Activated naive CD4-positive, alpha-beta T cell treated with anti-CD3 and anti-CD28 coated beads, Interleukin-2, amount 10 ng/mL, durations not matched to agents 7 days and 5 days (primary cell): ENCODE measurements around the gene MPL.
A peak's percentile ranks its signal among the peaks of the same experiment; 100 is the strongest.

Experiments used
- CTCF ChIA-PET: fragments of 350-600 bp; sonication (Branson Sonifier 250); formaldehyde crosslinking; loops from one replicate; lab custom pipeline; 2021; ENCODE audit warnings: antibody characterized with exemption; lab: Charles Lee
- DNase-seq: peaks from one replicate; pipeline ENCODE4 v3.0.0-alpha.2; 2020
- H3K27ac Mint-ChIP-seq: one replicate; pipeline ENCODE4 v1.8.0; 2021; ENCODE audit warnings: mild to moderate bottlenecking, moderate library complexity, mixed read lengths
- H3K27me3 Mint-ChIP-seq: one replicate; pipeline ENCODE4 v1.8.0; 2021; ENCODE audit warnings: mild to moderate bottlenecking, mixed read lengths
- H3K36me3 Mint-ChIP-seq: one replicate; pipeline ENCODE4 v1.8.0; 2021; ENCODE audit warnings: mixed read lengths
- H3K4me1 Mint-ChIP-seq: one replicate; pipeline ENCODE4 v1.8.0; 2021; ENCODE audit warnings: mixed read lengths
- H3K4me3 Mint-ChIP-seq: one replicate; pipeline ENCODE4 v1.8.0; 2021; ENCODE audit warnings: mild to moderate bottlenecking, moderate library complexity, mixed read lengths
- H3K9me3 Mint-ChIP-seq: one replicate; pipeline ENCODE4 v1.8.0; 2021; ENCODE audit warnings: mixed read lengths

The MPL gene

DNA sequence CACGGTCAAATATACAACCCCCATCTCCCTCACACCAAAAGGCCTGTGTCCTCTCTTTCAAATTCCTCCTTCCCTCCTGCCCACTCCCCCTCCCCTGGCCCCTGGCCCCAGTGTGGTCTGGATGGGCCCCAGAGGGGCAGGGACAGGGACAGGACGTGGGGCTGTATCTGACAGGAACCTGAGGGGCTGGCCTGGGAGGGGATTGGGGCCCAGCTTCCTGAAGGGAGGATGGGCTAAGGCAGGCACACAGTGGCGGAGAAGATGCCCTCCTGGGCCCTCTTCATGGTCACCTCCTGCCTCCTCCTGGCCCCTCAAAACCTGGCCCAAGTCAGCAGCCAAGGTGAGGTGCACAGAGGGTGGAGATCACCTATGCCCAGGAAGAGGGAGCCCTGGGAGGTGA, at the start of gene MPL:
MPL (plus strand) TSS at position 231 of the 400 bp plus-strand sequence; CDS start at position 262, 31 bp downstream.
- CTCF ChIA-PET: no interaction called here

DNA sequence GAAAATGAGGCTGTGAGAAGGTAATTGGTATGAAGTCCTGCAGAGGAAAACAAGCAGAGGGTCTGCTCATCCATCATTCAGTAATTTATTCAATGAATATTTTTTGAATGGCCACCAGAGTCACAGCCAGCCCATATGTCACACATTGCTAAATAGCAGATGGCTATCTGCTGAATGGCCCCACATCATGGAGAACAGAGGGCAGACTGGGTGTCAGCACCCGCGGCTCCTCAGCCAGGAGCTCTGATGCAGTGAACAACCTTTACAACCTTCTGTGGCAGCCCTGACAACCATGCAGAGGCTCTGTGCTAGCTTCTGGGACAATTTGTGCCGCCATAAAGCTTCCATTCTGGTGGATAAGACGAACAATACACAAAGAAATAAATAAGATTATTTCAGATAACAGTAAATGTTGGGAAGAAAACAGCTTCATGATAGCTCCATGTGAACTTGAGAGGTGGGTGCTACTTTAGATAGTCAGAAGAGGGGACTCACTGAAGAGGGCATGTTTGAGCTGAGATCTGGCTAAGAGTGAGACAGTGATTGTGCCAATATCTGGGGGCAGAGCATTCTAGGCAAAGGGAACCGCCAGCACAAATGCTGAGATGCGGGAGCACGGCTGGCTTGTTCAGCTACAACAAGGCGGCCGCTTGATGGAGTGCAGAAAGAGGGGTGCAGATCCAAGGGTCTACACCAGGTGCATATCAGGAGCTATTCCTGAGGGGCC, 49.4 kb upstream of the MPL start:
- Mint-ChIP-seq H3K4me3 (no peak overlapping the region), H3K36me3 (no peaks in the 10 kb centered on the region), H3K27ac (no peak overlapping the region), H3K4me1 (peaks cover under 1% of the 10 kb centered on the region), H3K9me3 (no peaks in the 10 kb centered on the region), H3K27me3 (peaks cover 27% of the 10 kb centered on the region)
- CTCF ChIA-PET: interaction anchor here (1.0 kb wide), 1 partner anchor 61 kb away, joined by 3 read pairs; no protein-coding TSS in a partner anchor
- DNase-seq: no peak

More for the DNA sequence above, at the start of gene MPL:
- peaks cover 19% of the 10 kb centered on the region for H3K27me3 Mint-ChIP-seq
- no peaks in the 10 kb centered on the region for H3K36me3 Mint-ChIP-seq
- DNase-seq: no peak
- H3K9me3 Mint-ChIP-seq: no peaks in the 10 kb centered on the region
- no peak within 1 kb of the TSS for H3K4me3 Mint-ChIP-seq
- H3K27ac Mint-ChIP-seq: no peak within 1 kb of the TSS
- H3K4me1 Mint-ChIP-seq: no peaks in the 10 kb centered on the region

DNA sequence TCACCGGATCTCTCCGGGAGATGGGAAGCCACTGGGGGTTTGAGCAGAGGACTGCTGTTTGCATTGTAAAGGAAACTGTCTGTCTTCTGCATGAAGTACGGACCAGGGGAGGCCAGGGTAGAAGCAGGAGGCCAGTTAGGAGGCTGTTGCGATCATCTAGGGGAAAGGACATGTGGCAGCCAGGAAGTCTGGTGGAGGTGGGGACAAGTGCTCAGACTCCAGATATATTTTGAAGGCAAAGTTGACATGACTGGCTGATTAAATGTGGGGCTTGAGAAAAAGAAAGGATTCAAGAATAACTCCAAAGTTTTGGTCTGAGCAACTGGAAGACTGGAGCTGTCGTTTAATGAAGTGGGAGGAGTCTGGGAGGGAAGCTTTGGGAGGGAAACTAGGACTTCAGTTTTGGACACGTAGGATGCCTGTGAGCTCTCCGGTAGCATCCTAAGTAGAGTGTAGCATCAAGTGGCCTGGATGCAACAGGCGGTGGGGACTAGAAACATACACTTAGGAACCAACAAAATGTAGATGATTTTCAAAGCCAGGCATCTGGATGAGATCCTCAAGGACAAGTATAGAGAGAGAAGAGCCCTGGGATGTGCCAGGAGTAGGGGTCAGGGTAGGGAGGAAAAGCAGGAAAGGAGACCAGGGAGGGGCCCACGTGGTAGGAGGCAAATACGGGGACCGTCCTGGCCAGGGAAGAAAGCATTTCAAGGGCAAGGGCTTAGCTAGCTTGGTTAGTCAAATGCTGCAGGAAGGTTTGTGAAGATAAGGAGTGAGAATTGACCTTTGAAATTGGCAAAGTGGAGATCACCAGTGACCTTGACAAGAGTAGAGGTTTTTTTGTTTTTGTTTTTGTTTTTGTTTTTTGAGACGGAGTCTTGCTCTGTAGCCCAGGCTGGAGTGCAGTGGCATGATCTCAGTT, 48.6 kb upstream of the MPL start:
- Mint-ChIP-seq H3K27ac (no peak overlapping the region), H3K4me3 (no peak overlapping the region), H3K9me3 (no peaks in the 10 kb centered on the region), H3K4me1 (peaks cover 5% of the 10 kb centered on the region), H3K27me3 (peaks cover 23% of the 10 kb centered on the region), H3K36me3 (no peaks in the 10 kb centered on the region)
- CTCF ChIA-PET: interaction anchor here (1.0 kb wide), 1 partner anchor 62 kb away, joined by 3 read pairs; no protein-coding TSS in a partner anchor
- no peak for DNase-seq

DNA sequence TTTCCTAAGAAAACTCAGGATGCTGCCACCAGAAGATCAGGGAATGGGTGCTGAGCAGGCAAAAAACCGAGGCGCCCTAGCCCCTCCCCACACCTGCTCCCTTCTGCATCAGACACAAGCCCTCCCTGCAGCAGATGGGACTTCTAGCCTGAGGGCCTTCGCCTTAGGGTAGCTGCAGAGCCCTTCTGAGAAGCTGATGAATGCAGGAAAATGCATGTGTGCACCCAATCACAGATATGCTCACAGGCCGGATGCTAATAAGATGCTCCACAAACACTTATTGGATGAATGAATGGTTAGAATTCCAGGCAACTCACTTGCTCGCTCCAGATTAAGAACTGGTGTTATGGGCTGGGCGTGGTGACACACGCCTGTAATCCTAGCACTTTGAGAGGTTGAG, 45.4 kb upstream of the MPL start:
- Mint-ChIP-seq H3K4me1 (peaks cover 32% of the 10 kb centered on the region), H3K27me3 (peaks cover 2% of the 10 kb centered on the region), H3K36me3 (no peaks in the 10 kb centered on the region), H3K27ac (no peak overlapping the region), H3K9me3 (no peaks in the 10 kb centered on the region), H3K4me3 (no peak overlapping the region)
- no peak for DNase-seq
- CTCF ChIA-PET: interaction anchor here (0.9 kb wide), 1 partner anchor 11 kb away, joined by 3 read pairs; no protein-coding TSS in a partner anchor

DNA sequence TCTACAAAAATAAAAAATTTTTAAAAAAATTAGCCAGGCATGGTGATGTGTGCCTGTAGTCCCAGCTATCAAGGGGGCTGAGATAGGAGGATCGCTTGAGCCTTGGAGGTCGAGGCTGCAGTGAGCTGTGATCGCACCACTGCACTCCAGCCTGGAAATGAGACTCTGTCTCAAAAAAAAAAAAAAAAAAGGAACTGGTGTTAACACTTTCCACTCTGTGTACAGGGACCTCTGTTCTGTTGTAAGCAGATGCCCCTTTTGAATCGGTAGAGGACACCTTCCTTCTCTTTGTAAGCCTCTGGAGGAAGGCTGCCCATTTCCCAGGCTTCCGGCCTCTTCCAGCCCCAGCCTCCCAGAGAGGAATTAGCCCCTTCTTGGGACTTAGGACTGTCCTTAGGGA, 44.9 kb upstream of the MPL start:
- peaks cover 32% of the 10 kb centered on the region for H3K4me1 Mint-ChIP-seq
- no peak for DNase-seq
- no peak overlapping the region for H3K27ac Mint-ChIP-seq
- CTCF ChIA-PET: interaction anchor here (0.9 kb wide), 1 partner anchor 11 kb away, joined by 3 read pairs; no protein-coding TSS in a partner anchor
- H3K27me3 Mint-ChIP-seq: no peaks in the 10 kb centered on the region
- H3K9me3 Mint-ChIP-seq: no peaks in the 10 kb centered on the region
- no peaks in the 10 kb centered on the region for H3K36me3 Mint-ChIP-seq
- H3K4me3 Mint-ChIP-seq: no peak overlapping the region

DNA sequence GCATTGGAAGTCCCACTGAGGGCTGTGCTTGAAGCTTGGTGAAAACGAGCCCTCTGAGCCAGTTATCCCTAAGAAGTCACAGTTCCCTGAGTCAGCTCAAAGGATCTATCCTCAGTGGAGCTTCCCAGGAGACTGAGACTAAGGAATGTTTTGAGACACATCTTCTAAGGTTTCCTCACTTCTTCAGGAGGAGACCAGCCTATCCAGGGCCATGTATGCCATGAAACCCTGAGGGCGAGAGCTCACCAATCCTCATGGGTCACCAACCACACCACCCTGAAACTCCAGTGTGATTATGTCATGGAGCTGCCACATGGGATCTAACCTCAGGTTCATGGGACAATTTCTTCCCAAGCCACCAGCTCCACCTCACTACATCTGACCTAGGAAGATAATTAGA, 44.4 kb upstream of the MPL start:
- Mint-ChIP-seq H3K4me3 (no peak overlapping the region), H3K4me1 (peaks cover 32% of the 10 kb centered on the region), H3K36me3 (no peaks in the 10 kb centered on the region), H3K27ac (no peak overlapping the region), H3K27me3 (no peaks in the 10 kb centered on the region), H3K9me3 (no peaks in the 10 kb centered on the region)
- CTCF ChIA-PET: interaction anchor here (0.9 kb wide), 1 partner anchor 12 kb away, joined by 3 read pairs; no protein-coding TSS in a partner anchor
- DNase-seq: no peak

DNA sequence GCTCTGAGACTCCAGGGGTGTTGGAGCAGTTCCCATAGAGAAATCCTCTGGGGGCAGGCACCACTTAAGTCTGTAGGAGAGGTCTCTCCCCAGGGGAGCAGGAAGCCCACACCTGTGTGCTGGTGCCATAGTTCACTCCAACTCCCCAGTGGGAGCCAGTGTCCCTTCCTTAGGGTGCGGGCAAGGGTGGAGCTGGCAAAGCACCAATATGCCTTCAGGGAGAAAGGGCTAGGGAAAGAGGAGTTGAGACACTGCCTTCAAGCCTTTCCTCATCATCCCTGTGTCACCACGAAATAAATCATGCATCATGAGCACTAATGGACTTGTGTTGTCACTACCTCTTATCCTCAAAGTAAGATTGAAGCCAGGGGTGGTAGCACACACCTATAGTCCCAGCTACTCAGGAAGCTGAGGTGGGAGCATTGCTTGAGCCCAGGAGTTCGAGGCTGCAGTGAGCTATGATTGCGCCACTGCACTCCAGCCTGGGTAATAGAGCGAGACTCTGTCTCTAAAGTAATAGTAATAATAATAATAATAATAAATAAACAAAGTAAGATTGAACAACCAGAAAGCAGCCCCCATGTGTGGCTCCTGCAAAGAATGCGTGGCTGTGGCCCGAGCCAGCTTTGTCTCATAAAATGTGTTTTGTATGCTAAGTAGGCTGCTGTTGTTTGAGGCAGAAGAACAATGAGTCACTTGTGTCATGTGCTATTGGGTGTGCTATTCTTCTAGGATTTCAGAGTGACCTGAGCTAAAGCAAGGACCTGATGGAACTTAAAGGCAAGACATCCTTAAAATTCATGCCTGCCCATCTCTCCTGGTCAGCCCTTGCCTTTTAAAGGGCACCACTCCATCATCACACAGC, 43.5 kb upstream of the MPL start:
- Mint-ChIP-seq H3K4me1 (peaks cover 32% of the 10 kb centered on the region), H3K4me3 (no peak overlapping the region), H3K9me3 (no peaks in the 10 kb centered on the region), H3K27me3 (no peaks in the 10 kb centered on the region), H3K27ac (peak overlapping the region; percentile 85), H3K36me3 (no peaks in the 10 kb centered on the region)
- no peak for DNase-seq
- CTCF ChIA-PET: interaction anchor here (0.9 to 1.6 kb wide), 3 partner anchors 21 to 121 kb away, joined by 3 read pairs; no protein-coding TSS in a partner anchor

DNA sequence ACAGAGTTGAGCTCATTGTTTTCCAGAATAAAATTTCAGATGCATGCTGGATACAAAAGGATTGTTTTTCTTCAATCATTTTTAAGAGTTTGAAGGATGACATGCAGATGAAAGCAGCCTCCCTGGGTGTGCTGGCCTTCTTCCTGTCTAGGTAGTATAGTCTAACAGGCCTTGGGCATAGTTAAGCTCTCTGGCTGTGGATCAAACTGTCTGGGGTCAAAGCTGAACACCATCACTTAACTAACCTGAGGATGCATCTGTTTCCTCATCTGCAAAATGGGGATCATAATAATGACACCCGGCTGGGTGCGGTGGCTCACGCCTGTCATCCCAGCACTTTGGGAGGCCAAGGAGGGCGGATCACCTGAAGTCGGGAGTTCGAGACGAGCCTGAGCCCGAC, 42.9 kb upstream of the MPL start:
- Mint-ChIP-seq H3K36me3 (no peaks in the 10 kb centered on the region), H3K27ac (peak overlapping the region; percentile 85), H3K4me3 (no peak overlapping the region), H3K27me3 (peaks cover 2% of the 10 kb centered on the region), H3K4me1 (peaks cover 32% of the 10 kb centered on the region), H3K9me3 (no peaks in the 10 kb centered on the region)
- CTCF ChIA-PET: interaction anchor here (0.9 to 1.6 kb wide), 3 partner anchors 22 to 120 kb away, joined by 3 read pairs; no protein-coding TSS in a partner anchor
- DNase-seq: no peak

DNA sequence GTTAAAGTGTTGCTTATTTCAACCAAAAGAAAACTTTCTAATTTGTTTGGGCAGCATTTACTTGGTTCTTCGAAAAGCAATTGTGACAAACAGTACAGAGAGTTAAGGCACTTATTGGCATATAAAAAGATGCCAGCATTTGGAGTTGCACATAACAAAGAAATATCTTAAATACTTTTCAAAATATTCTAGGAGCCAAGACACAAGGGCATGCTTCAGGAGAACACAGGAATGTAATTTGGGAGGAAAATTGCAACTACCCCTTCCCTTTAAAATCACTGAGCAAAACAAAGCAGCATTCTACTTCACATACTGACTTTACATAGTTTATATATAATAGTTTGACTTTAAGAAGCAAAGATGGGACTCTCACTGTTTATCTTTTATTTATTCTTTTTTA, 41.4 kb upstream of the MPL start:
- DNase-seq: no peak
- Mint-ChIP-seq H3K36me3 (no peaks in the 10 kb centered on the region), H3K4me1 (peaks cover 38% of the 10 kb centered on the region), H3K27ac (peak overlapping the region; percentile 87), H3K4me3 (no peak overlapping the region), H3K9me3 (no peaks in the 10 kb centered on the region), H3K27me3 (peaks cover 9% of the 10 kb centered on the region)
- CTCF ChIA-PET: no interaction called here

DNA sequence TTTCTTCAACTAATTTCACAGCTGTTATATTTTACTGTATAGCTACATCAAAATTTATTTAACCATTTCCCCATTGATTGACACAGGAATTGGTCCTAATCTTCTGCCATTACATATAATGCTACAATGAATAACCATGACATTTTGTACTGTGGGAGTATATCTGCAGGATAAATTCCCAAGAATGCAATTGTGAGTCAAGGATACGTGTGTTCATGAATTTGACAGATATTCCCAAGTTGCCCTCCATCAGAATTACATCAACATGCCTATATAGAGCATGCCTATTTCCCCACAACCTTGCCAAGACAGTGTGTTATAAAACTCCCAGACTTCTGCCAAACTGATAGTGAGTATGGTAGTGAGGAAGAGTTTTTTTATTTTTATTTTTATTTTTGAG, 39.6 kb upstream of the MPL start:
- CTCF ChIA-PET: interaction anchor here (1.5 kb wide), 1 partner anchor 71 kb away, joined by 3 read pairs; no protein-coding TSS in a partner anchor
- Mint-ChIP-seq H3K27me3 (peaks cover 17% of the 10 kb centered on the region), H3K9me3 (no peaks in the 10 kb centered on the region), H3K36me3 (no peaks in the 10 kb centered on the region), H3K4me1 (peaks cover 39% of the 10 kb centered on the region), H3K4me3 (no peak overlapping the region), H3K27ac (no peak overlapping the region)
- DNase-seq: no peak

DNA sequence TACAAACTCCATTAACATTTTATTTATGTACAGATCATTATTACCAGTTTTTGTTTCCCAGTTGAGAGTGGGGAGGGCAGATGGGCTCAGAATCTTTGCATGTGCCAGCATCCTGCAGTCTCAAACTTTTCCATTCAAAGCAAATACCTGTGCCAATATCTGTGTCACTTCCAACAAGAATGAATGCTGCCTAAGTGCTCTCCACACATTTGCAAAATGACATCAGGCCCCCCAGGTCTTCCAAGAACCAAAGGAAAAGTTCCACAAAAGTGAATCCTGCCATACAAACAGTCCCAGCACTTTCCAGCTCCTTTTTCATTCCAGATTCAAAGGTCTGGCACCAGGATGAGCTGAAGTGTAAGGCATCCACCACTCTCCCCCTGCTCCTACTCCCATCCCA, 38.5 kb upstream of the MPL start:
- H3K27ac Mint-ChIP-seq: no peak overlapping the region
- peaks cover 27% of the 10 kb centered on the region for H3K27me3 Mint-ChIP-seq
- CTCF ChIA-PET: interaction anchor here (1.5 kb wide), 1 partner anchor 72 kb away, joined by 3 read pairs; no protein-coding TSS in a partner anchor
- no peaks in the 10 kb centered on the region for H3K36me3 Mint-ChIP-seq
- no peak overlapping the region for H3K4me3 Mint-ChIP-seq
- H3K9me3 Mint-ChIP-seq: no peaks in the 10 kb centered on the region
- H3K4me1 Mint-ChIP-seq: peaks cover 33% of the 10 kb centered on the region
- no peak for DNase-seq

DNA sequence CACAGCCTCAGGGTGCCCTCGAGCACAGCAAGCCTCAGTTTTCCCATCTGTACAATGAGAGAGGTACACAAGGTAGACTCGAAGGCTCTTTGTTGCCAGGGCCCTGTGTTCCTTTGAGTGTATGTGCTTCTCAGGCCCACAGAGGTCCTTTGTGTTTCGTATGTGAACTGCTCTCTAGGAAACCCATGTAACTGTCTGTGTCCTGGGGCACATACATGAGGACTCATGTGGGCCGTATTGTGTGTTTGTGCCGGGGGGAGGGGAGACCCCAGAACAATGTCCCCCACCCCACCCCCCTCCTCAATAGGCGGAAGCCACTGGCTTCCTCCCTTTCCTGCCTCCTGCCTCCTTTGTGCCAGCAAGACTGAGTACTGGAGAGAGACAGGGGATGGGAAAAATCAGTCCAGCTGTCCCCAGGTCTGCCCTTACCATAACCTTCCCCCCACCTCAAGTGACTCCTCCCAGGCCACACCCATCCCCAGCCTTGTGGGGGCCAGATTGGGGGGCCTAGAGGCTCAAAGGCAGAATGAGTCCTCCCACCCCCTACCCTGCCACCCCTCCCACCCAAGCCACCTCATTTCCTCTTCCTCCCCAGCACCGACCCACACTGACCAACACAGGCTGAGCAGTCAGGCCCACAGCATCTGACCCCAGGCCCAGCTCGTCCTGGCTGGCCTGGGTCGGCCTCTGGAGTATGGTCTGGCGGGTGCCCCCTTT, 37.1 kb upstream of the MPL start, which contains the start of gene TIE1:
TIE1 (plus strand) TSS at position 605 of the 717 bp plus-strand sequence; CDS start at position 695, 90 bp downstream.
- Mint-ChIP-seq H3K4me3 (no peak within 1 kb of the TSS), H3K36me3 (no peaks in the 10 kb centered on the region), H3K9me3 (no peaks in the 10 kb centered on the region), H3K27me3 (peaks cover 34% of the 10 kb centered on the region), H3K27ac (peak within 1 kb of the TSS; percentile 31), H3K4me1 (peaks cover 22% of the 10 kb centered on the region)
- CTCF ChIA-PET: no interaction called here
- no peak for DNase-seq

DNA sequence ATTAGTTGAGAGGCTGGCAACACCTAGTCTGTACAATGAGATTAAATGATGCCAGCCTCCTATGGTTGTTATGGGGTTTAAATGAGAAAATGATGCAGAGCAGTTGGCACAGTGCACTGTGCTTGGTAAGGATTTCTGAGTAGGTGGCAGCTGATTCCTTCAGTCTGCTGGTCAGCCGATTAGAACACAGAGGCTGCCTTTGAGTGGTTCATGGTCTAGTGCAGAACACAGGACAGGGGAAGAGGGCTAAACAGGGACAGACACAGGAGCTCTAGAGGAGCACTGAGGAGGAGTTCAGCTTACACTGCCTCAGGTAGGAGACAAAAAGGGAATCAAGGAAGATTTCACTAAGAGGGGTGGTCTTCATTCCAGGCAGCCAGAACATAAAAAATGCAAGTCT, 35.4 kb upstream of the MPL start:
- no peak overlapping the region for H3K27ac Mint-ChIP-seq
- peaks cover 6% of the 10 kb centered on the region for H3K4me1 Mint-ChIP-seq
- no peak for DNase-seq
- no peaks in the 10 kb centered on the region for H3K36me3 Mint-ChIP-seq
- CTCF ChIA-PET: no interaction called here
- no peaks in the 10 kb centered on the region for H3K9me3 Mint-ChIP-seq
- H3K27me3 Mint-ChIP-seq: peaks cover 38% of the 10 kb centered on the region
- H3K4me3 Mint-ChIP-seq: no peak overlapping the region
